OCI-LY7 (cell line): ENCODE data around the gene C12orf75.

Source experiments
- EZH2phosphoT487 ChIP-seq: fragments of 200-600 bp; sonication (generic); IDR thresholded peaks from 2 replicates; pipeline ENCODE4 v1.6.1; 2018; ENCODE audit warnings: low read depth, borderline replicate concordance, mild to moderate bottlenecking, mixed run types, antibody characterized with exemption, low read length, moderate library complexity, mixed read lengths
- TF ChIP-seq, protein P1 (sequence below): fragments of 200-600 bp; sonication (generic); conservative IDR thresholded peaks from 2 replicates; pipeline ENCODE4 v1.5.1; 2014; ENCODE audit warnings: mild to moderate bottlenecking, antibody characterized with exemption, low read length, moderate library complexity, mixed read lengths

DNA sequence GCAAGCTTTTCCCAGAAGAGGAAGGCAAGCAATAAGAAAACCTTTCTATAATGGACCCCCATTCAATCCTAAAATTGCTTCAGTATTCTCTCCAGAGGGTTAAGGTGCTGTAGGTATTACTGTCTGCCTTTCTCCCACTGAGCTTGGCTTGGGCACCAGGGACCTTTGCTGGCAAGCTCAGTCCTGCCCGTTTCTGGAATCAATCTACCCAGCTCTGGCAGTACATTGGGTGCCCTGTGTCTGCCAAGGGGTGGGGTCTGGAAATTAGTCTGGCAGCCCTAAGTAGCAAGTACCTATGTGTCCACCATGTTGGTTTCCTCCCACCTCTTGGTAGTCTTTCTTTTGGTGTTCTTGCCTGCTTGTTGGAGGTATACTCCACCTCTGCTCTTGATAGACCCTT lies 72.6 kb downstream of the C12orf75 start:
- TF ChIP-seq, protein P1, sequence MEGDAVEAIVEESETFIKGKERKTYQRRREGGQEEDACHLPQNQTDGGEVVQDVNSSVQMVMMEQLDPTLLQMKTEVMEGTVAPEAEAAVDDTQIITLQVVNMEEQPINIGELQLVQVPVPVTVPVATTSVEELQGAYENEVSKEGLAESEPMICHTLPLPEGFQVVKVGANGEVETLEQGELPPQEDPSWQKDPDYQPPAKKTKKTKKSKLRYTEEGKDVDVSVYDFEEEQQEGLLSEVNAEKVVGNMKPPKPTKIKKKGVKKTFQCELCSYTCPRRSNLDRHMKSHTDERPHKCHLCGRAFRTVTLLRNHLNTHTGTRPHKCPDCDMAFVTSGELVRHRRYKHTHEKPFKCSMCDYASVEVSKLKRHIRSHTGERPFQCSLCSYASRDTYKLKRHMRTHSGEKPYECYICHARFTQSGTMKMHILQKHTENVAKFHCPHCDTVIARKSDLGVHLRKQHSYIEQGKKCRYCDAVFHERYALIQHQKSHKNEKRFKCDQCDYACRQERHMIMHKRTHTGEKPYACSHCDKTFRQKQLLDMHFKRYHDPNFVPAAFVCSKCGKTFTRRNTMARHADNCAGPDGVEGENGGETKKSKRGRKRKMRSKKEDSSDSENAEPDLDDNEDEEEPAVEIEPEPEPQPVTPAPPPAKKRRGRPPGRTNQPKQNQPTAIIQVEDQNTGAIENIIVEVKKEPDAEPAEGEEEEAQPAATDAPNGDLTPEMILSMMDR: no peak
- TF ChIP-seq EZH2phosphoT487: no peak
